ENCODE measurements around the gene PDE8B.

DNA sequence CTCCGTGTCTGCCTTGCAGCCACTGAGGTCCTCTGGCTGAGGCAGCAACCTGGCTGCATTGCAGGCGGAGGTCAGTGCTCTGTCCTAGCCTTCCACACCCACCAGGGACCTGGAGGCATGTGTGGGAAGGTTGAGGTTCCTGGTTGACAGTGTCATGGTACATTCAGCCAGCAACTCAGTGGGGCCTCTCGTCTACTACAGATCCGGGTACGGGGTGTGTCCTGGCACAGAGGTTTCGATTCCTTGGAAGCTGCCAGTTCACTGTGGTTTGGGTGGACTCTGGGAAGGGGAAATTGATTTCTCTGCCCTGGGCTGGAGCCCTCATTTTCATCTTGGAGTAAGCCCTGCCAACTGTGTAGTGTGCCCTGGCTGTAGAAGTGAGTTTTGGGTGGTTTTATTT is 45.1 kb downstream of the PDE8B start:
- no peak for TF ChIP-seq GATA2 (IDR thresholded peaks at IDR 0.05; ENCODE audit: low read depth, low read length)
- TF ChIP-seq GATA3 (IDR thresholded peaks at IDR 0.05; ENCODE audit: low read depth, low read length), result no peak

Measured in SH-SY5Y (cell line).